ENCODE data around the gene CRIP2.
A peak's percentile ranks its signal among the peaks of the same experiment; 100 is the strongest.

Gene CRIP2

GRCh38 chr14:105474483-105475268, at the start of gene CRIP2:
CRIP2 (plus strand) TSS chr14:105474821; CDS start chr14:105474863, 42 bp downstream.
- DNase-seq = peak; percentile 39 to 61

DNA sequence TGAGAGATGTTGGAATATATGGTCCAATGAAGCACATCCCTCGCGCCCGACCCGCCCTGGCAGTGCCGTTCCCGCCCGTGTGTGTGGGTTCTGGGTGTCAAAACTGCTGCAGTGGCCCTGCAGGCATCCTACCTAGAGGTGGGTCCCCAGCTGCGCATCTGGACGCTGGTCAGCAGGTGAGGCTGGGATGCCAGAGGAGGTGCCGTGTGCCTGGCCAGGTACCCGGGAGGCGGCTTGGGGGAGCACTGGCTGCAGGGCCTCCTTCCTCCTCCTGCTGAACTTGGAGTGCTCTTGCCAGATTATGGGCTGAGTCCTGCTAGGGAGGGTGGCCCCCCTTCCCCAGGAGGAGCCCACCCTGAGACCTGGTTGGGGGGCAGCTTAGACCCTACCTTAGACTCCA, 49.8 kb upstream of the CRIP2 start:
- no peak for DNase-seq

DNA sequence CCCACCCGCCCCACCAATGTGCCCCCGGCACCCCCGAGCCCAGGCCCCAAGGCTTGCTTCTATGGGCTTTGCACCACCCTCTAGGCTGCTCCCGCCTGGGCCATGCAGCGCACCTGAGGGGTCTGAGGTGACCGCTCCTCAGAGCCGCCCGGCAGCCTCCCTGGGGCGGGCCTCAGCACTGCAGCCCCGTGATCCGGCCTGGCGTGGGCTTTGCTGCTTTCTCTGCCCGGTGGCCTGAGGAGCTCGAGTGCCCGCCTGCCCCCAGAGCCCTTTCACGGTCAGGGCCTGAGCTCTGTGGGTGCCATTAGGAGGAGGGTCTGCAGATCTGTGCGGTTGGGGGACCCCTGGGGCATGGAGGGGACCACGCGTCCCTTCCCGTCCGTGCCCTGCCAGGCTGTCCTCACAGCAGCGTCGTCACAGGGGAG, 48.8 kb upstream of the CRIP2 start:
- DNase-seq = no peak

DNA sequence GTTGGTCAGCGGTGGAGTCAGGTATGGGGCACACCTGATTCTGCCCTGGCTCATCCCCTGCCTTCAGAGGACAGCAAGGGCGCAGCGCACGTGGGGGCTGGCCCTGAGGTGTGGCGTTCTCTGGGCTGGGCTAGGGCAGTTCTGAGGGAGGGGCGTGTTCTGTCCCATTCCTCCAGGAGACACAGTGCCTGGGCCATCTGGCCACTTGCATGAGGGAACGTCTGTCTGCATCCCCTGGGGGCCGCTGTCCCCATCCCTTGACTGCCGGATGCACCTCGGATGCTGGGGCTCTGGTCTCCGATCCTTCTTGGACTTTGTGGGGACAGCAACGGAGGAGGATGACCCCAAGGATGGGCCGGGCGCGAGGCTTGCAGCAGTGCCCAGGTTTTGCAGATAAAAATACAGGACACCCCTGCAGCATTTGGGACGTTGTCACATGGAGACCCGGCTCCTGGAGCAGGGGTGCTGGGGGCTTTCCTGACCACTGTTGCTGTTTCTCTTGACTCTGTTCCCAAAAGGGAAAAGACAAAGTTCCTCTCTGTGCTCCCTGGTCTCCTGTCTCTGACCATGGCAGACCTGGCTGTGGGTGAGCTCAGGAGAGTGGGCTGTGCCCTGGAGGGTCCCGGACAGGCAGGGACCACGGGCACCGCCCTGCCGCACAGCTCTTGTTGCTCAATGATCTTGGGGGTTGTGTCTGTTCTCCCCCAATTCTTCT, 48.0 kb upstream of the CRIP2 start:
- no peak for DNase-seq

- DNase-seq = no peak
Observed at GRCh38 chr14:105427412-105427811, 47.2 kb upstream of the CRIP2 start.

DNA sequence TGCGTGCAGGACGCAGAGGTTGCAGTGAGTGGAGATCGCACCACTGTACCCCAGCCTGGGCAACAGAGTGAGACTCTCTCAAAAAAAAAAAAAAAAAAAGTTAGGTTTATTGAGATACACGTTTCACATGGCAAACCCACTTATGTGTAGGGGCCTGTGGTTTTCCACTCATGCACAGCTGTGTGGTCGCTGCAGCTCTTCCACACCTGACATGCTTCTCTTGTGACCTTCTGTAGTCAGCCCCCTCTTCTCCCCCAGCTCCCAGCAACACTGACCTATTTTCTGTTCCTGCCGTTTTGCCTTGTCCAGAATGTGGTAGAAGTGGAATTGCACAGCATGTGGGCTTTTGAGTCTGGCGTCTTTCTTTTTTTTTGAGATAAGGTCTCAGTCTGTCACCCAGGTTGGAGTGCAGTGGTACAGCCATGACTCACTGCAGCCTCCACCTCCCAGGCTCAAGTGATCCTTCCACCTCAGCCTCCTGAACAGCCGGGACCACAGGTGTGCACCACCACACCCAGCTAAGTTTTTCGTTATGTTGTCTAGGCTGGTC, 46.6 kb upstream of the CRIP2 start:
- no peak for DNase-seq

GRCh38 chr14:105430042-105430441, 44.6 kb upstream of the CRIP2 start:
- no peak for DNase-seq

GRCh38 chr14:105430565-105430964, 44.1 kb upstream of the CRIP2 start:
- DNase-seq = no peak

DNA sequence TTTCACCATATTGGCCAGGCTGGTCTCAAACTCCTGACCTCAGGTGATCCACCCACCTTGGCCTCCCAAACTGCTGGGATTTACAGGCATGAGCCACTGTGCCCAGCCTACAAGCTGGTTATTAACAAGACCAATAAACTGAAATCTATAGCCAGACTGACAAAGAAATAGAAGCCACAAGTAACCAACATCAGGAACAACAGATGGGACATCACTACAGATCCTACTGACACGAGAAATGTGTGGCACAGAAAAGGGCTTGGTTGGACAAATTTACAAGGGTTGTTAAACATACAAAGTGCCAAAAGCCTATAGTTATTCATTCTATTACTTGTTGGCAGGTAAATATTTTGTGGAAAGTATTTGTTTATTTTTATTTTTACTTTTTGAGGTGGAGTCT, 43.4 kb upstream of the CRIP2 start:
- no peak for DNase-seq

DNA sequence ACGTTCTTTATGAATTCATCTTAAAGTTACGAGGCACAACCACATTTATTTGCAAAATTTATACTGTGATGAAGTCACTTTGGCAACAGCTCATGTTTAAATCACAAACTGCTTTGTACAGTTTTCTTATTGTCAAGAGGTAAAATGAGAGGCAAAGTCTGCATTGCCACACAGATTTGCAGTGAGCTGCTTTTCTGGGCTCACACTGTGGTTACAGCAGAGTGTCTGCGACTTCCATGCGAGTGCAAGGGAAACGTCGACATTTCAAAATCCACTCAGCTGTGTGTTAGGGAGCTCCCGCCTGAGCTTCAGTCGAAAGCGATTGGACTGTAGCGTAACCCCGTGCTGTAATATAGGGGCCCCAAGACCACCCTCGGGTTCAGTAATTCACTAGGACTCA, 42.0 kb upstream of the CRIP2 start:
- DNase-seq = no peak

DNA sequence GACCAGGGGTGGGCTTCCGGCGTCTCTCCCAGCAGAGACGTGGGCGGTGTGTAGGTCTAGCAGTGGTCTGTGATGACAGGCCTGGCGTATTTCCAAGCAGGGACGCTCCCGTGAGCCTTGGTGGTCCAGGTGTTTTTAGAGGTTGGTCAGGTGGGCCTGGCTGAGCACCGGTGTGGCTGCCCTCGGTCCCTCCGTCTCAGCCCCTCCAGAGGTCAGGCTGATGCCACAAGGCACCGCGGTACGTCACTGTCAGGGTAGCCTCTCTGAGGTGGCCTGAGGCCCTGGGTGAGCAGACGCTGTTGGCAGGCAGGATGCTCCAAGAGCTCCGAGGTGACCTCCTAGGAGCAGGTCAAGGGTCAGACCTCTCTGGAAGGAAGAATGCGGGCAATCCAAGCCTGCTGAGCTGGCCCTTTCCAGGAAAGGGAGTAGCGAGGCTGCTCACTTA, 41.4 kb upstream of the CRIP2 start:
- DNase-seq = no peak

DNA sequence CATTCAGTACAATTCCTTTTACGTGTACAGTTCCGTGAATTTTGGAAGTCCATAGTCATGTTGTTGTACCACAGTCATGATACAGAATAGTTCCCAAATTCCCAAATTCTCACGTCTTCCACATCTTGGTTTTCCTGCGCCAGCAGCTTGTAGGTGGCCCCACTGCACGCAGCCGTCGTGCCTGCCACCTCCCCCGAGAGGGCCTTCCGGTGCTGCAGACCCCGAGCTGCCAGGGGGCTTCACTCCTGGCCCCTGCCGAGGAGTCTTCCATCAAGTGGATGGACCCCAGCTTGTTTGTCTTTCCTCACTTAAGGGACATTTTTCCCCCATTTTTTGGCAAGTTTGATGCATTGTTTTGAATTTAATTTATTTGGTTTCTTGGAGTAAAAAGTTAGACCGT, 38.2 kb upstream of the CRIP2 start:
- DNase-seq = no peak

GRCh38 chr14:105436891-105437722, 37.5 kb upstream of the CRIP2 start:
- no peak for DNase-seq

DNA sequence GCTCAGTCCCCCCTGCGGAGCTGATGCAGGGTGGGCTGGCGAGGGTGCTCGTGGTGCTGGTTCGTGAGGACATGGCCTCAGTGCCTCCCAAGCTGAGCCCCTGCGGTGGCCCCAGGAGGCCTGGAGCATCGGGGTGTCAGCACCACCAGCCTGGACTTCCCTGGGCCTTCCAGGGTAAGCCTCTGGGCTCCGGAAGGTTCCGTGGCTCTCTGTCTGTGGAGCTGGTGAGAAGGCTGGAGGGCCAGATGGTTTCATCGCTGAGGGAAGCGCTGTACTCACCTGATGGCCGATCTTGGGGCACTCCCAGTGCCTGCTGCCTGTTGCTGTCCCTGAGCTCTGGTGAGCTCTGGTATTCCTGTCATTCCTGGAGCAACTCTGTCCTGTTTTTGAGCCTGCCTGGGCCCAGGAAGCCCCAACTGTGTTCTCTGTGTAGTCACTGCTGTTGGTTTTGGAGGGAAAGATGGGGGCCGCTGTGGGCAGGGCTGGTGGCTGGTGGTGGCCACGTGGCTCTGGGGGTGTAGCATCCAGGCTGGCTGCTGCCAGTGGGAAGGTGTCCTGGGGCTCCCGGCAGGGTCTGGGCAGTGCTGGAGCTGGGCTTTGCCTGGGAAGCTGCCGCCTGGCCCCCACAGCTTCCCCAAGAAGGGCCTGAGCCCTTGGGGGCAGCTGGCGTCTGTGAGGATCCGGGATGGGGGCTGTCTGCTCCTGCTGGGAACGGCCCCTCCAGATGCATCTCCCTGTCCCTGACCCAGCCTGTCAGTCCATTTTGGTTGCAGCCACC, 36.7 kb upstream of the CRIP2 start:
- DNase-seq = no peak

DNA sequence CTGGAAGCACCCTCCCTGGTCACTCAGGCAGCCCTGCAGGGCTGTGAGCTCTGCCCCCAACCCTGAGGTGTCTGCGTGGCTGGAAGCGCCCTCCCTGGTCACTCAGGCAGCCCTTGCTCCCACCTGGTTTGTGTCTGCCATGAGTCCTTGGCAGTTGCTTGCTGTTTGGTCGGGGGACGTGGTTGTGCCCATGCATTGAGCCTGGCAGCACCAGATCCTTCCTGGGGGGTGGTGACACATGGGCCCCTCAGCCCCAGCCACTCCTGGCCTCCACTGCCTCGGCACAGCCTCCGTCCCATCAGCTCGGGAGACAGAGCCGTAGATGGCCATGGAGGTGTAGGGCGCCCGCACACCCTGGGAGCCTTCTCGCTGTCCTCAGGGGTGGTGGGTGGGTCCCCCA, 35.4 kb upstream of the CRIP2 start:
- no peak for DNase-seq

GRCh38 chr14:105439710-105440553, 34.7 kb upstream of the CRIP2 start:
- no peak for DNase-seq

GRCh38 chr14:105440554-105440900, 34.1 kb upstream of the CRIP2 start:
- no peak for DNase-seq

- no peak for DNase-seq
Observed at GRCh38 chr14:105440992-105441391, 33.6 kb upstream of the CRIP2 start.

GRCh38 chr14:105442125-105442524, 32.5 kb upstream of the CRIP2 start:
- DNase-seq = no peak

DNA sequence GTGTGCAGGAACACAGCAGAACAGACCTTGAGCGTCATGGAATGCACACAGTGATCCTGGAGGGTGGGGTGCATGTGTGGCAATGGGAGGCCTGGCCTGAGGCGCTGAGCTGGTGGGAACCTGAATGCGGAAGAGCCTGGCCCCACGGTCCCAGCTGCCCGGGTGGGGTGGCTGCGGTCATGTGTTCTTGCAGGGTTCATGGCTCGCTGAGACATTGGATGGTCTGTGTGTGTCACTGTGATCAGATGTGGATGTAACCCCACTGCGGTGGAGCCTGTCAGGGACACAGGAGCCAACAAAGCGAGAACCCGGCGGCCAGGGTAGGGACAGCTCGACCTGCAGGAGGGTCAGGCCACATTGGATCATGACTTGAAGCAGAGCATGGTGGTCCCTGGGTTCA, 31.8 kb upstream of the CRIP2 start:
- DNase-seq = no peak

- DNase-seq = no peak
Observed at GRCh38 chr14:105444859-105445258, 29.8 kb upstream of the CRIP2 start.

Measured in CD4-positive, alpha-beta T cell treated with Interleukin-4 for 1 hour (primary cell).